HG02759 (cell line): Measurements from ENCODE around the gene TPM4.
"Not testable (repeated sequence)": the region's sequence is repeated elsewhere in the genome, so short reads cannot be mapped to it uniquely, and the experiment has no call there.

ENCODE experiments used
- ATAC-seq: cut with Tn5 transposase; IDR thresholded peaks from one replicate; pipeline ENCODE4 v1.9.1; 2021; ENCODE audit warnings: mild to moderate bottlenecking, moderate library complexity; ENCODE audit not compliant: unreplicated experiment

The TPM4 gene

DNA sequence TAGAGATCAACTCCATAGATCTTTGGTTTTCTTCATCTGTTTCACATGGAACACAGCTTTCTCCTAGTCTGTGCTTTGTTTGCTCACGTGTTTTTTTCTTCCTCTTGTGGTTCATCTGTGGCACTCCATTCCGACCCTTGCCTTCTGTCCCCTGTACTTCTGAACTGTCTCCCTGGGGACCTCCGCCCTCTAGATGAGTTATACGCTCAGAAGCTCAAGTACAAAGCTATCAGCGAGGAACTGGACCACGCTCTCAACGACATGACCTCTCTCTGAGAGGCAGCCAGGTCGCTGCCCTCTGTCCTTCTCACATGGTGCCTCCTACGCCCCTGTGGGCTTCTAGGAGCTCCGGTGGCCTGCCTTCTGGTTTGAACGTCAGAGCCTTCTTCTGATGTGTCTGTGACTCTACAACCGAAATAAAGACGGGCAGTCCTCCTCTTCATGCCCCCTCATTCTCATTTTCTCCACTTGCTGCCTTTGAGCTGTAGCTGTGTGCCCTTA is 18.8 kb downstream of the TPM4 start:
- ATAC-seq = no peak

DNA sequence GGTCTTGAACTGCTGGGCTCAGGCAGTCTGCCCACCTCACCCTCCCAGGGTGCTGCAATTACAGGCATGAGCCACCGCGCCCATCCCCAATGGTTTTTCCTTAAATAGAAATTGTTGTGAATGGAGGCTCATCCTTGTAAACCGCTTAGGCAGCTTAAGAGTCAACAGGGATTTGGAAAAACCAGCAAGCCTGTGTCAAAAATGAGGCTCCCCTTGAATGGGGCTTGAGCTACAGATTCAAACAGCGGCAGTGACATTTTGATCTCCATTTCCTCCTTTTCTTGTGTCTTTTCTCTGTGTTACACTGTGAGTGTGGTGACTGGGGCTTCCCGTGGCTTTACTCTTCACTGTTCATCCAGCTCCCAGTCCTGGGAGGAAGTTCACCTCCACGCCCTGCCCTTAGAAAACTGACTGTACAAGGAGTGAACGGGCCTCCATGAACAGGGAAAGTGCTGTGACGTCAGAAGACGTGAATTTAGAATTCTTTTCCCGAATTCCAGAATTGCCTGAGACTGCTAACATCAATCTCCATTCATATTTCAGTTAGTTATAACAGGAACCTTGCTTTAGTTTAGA is 20.1 kb downstream of the TPM4 start:
- ATAC-seq = no peak

DNA sequence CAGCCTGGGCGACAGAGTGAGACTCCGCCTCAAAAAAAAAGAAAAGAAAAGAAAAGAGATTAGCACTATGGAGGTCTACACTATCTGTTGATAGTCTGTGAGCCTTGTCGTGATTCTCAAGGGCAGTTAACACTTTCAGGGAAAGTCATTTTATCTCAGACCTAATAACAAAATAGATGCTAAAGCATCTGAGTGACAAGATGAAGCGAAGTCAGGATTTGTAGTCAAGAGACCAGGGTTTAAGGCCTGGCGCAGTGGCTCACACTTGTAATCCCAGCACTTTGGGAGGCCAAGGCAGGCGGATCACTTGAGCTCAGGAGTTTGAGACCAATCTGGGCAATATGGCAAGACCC is 22.1 kb downstream of the TPM4 start:
- no peak for ATAC-seq

DNA sequence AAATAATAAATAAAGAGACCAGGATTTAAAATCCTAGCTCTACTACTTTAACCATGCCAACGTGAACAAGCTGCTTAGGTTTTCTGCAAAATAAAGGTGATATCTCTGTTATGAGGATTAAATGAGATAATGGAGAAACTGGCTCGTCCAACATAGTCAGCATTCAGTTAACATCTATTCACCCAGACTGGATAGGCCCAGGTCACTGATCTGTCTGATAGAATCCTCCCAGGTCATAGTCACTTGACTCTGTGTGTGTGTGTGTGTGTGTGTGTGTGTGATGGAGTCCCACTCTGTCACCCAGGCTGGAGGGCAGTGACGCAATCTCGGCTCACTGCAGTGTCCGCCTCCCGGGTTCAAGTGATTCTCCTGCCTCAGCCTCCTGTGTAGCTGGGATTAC is 22.5 kb downstream of the TPM4 start:
- no peak for ATAC-seq

DNA sequence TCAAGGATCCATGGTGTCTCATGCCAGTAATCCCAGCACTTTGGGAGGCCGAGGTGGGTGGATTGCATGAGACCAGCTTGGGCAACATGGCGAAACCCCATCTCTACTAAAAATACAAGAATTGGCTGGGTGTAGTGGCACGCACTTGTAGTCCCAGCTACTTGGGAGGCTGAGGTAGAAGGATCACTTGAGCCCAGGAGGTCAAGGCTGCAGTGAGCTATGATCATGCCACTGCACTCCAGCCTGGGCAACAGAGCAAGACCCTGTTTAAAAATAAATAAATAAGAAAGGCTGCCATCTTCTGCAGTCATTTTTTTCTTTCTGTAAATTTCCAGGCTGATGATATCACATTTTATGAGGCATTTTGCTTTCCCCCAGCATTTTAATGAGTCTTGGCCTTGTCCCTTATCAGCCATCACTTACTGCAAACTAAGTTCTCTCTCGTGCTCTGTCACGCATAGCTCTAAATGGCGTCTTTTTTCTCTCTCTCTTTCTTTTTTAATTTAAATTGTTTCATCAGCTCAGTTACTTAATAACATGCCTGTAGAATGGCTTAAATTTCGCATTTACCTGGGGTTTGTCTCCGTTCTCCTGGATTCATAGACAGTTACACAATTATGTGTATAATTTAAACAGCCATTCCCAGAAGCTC is 23.1 kb downstream of the TPM4 start:
- not testable (repeated sequence) for ATAC-seq

DNA sequence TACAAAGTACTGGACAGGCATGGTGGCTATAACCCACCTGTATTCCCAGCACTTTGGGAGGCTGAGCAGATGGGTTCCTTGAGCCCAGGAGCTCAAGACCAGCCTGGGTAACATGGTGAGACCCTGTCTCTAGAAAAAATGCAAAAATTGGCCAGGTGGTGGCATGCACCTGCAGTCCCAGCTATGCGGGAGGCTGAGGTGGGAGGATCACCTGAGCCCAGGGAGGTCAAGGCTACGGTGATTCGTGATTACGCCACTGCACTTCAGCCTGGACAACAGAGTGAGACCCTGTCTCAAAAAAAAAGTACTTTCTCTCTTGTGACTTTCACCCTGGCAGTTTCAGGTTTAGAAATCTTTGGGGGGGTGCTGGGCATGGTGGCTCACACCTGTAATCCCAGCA is 24.2 kb downstream of the TPM4 start:
- no peak for ATAC-seq

DNA sequence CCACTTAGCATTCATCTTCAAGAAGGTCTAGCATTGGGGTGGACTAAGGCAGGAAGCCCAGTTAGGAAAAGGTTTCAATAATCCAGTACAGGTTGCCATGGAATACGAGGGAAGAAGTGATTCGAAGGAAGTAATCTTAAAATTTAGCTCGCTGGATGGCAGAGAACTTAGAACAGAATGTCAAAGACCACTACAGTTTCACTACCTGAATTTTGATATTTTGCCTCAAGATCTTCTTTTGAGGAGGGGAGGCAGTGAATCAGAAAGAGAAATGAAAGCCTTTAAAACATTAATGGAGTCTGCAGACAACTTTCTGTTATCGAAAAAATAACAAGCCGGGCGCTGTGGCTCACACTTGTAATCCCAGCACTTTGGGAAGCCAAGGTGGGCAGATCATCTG is 28.4 kb downstream of the TPM4 start:
- ATAC-seq = no peak

DNA sequence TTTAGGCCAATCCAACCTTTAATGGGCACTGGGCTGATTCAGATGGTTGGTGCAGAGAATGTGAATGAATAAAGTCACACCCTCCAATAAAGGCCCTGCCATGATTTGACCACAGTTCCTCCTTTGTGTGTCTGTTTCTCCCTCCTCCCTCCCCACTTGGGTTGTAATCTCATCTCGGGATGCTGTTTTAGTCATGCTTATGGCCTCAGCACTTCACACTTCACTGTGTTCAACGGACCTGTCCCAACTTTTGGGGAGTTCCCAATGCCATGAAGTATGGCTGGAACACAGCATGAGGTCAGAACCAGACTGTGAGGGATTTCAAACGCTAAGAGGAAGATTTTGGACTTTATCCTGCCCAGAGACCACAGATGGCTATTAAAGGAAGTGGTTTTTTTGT is 29.8 kb downstream of the TPM4 start:
- ATAC-seq = no peak

DNA sequence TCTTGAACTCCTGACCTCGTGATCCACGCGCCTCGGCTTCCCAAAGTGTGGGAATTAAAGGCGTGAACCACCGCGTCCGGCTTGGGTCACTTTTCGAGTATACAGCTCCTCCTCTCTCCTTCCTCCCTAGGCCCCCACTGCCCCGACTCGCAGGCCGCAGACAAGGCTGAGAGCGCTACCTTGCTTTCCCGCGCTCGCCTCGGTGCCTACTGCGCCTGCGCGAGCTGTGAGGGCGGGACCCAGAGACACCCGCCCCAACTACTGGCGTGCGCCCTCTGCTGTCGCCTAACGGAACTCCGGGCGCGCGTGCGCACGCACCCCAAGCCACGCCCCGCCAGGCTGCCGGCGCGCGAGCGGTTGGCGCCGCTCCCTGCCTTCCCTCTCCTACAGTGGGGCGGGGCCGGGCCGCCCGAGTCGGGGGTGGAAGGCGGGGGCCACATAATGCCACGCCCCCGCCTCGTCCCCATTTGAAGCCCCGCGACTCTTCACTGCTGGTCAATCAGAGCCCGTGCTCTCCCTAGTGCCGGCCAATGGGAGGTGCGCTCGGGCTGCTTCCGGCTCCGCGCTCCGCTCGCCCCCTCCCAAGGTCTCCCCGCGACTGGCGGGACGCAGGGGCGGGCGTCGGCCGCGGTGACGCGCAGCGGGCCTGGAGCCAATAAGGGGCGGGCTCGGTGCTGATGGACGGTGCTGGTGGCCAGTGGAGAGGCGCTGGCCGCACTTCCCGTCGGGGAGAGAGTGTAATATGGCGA is 35.0 kb downstream of the TPM4 start, which contains the start of gene RAB8A:
Gene RAB8A, plus strand, starts transcription at position 730 of the 749 bp plus-strand sequence. Its CDS starts 13 bp downstream, at position 743.
- peak; percentile 92 for ATAC-seq

DNA sequence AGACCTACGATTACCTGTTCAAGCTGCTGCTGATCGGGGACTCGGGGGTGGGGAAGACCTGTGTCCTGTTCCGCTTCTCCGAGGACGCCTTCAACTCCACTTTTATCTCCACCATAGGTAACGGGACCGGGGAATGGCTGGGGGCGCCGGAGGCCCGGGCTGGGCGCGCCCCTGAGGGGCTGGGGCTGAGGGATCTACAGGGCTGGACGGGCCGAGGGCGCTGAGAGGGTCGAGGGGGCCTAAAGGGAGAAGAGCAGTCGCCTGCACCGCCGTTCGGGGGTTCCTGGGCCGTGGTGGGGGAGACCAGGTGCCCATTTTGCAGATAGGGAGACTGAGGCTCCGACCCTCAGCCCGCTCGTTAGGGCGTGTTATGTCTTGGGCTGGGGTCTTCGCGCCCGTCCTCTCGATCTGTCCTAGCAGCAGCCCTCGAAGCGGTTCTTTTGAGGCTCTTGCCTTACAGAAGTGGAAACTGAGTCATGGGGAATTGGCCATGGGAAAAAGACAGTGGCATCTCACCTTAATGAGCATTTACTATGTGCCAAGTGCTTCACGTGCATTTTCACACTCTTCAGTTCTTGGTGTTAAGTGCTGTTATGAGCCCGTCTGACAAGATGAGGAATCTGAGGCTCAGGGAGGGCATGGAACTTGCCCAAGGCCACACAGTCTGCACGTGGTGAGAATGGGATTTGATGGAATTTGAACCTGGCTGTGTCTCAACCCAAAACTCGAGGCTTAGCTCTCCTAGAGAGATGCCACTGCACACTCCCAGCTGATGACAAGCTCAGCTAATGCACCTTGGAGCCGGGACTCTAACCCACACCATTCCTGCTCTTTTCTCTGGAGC is 35.8 kb downstream of the TPM4 start:
- ATAC-seq = no peak

DNA sequence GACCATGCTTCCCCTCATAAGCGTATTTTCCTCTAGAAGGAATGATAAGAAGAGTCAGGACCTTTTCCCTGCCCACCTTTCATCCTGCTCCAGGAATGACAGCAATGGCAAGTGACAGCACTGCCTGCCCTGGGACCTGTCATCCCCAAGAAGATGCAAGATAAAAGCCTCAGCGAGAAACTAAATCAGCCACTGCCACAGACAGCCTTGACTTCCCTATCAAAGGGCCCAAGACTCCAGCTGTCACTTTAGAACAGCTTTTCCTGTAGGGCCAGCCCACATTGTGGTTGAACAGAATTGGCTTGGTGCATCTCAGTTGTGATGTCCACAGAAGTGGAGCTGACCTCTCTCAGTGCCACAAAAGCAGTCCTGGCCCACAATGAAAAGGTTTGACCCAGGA is 36.5 kb downstream of the TPM4 start:
- no peak for ATAC-seq

DNA sequence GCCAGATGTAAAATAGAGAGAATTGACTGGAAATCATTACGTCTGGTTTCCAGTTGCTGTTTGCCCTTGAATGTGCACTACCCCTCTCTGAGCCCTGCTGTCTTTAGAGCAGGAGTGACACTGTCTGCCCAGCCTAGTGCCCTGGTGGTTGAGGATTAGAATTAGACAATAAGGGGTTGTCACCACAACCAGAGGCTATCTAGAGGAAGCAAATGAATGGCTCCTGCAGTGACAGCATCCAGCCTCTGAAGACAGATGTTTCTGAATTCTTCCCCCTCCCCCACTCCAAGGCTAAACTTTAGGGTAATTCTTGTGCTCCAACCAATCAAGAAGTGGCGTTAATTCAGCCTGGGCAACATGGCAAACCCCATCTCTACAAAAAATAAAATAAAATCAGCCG is 37.4 kb downstream of the TPM4 start:
- ATAC-seq = no peak

DNA sequence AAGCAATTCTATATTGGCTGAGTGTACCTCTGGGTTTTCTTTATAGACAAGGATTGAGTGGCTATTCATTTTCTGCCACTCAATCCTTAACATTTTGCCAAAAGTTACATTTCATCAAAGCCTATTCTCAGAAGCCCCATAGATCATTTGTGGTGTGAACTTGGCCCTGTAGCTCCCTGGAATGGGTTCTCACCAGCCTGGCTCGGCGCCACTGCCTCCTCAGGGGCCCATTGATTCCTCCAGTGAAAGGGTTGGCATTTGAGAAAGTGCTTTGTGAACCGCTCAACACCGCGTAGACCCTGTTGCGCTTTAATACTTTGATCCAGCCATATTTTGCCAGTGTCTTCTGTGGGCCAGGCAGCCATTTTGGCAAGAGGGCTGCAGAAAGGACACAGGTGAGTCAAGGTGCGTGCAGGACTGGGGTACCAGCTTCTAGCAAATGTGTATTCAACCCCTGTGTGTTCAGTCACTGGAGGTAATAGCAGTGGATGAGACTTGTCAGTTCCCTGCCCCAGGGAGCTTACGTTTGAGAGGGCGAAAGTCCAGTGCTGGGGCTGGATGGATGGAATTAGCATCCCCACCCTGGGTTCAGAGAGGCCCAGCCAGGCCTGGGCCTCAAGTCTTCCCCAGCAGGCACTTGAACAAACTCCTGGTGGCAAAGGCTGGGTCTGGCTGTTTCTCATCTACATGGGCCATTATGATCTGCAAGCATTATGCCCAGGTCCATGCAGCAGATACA is 39.2 kb downstream of the TPM4 start:
- ATAC-seq = no peak

DNA sequence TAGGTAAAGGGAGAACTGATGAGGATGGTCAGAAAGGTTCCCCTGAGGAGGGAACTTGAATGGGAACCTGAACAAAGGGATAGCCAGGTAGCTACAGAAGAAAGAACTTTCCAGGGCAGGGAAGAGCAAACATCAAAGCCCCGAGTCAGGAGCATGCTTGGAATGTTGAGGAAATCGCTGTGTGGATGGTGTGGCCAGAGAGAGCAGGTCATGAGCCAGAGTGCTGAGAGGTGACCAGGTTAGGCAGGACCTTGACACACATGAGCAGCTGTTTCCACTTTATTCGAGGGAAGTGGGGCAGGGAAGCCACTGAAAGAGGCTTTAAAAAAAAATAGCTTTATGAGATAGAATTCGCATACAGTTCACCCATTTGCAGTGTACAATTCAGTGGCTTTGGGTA is 39.8 kb downstream of the TPM4 start:
- ATAC-seq = no peak

DNA sequence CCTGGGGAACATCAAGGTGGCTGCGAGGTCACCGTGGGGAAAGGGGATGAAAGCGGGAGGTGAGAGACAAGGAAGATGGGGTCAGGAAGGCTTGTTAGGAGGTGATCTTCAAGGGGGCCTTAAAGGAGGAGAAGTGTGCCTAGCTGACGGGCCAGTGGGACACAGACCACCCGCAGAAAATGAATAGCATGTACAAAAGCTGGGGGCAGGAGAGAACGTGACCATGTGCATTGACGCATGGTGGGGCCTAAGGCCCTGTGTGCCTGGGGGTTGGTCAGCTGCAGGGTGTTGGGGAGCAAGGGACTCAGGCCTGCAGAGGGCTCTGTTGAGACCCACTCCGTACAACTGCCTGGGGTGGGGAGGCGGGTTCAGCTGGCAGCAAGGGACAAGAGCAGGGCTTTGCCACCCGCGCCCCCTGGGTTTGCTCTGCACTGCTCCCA is 41.3 kb downstream of the TPM4 start:
- no peak for ATAC-seq

DNA sequence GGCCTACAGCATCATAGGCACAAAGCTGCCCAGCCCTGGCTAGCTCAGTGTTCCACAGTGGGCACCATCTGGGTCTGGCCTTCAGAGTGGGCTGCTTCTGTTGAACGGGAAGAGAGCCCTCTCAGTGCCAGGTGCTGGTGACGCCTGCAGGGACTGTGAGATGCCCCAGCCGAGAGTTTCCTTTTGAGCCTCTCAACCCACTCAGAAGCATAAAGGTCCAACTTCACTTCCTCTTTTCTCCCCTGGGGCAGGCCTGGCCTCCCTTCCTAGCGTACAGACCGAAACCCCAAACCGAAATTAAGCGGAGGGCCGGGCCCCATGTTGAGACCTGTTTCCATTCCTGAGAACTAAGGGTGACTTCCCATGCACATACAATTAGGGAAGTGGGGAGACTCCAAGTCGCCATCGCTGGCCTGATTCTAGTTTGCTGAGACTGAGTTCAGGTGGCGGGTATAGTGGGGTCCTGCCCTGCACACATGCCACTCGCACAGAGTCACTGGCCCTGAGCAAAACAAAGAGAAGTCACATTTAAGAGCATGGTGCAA is 42.3 kb downstream of the TPM4 start:
- peak; percentile 78 for ATAC-seq

DNA sequence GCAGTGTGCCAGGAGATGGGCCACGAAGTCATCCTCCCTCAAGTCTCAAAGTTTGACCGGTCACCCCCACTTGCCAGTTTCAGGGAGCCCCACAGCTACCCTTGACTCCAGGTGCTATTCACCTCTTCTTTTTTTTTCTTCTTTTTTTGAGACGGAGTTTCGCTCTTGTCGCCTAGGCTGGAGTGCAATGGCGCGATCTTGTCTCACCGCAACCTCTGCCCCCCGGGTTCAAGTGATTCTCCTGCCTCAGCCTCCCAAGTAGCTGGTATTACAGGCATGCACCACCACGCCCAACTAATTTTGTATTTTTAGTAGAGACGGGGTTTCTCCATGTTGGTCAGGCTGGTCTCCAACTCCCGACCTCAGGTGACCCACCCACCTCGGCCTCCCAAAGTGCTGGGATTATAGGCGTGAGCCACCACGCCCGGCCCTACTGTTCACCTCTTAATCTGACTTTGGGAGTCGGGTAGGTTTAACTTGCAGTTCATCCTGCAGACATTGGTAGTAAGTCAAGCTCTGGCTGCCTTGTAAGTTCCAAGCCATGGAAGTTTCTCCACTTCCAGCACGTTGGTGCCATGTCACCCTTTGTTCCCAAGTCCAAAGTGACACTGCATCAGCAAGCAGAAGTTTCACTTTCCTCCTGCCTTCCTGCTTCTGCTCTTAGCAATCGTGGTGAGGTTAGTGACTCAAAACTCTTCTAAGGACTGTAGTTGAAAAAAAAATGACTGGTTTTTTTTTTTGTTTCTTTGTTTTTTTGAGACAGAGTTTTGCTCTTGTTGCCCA is 43.0 kb downstream of the TPM4 start:
- ATAC-seq = peak; percentile 2

DNA sequence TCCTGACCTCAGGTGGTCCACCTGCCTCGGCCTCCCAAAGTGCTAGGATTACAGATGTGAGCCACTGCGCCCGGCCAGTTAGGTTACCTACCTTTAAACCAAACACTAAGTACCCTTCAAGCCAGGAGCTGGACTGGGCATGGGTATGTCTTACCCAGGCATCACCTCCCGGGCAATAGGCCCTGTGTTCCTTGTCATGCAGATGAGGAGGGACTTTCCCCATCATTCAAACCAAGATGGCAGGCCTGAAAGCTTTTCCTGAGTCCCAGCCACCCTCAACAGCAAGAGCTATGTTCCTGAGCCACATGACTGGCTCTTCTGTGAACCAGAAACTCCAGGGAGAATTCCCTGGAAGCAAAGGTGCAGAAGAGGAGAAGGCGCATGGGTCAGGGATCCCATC is 44.8 kb downstream of the TPM4 start:
- ATAC-seq = no peak

DNA sequence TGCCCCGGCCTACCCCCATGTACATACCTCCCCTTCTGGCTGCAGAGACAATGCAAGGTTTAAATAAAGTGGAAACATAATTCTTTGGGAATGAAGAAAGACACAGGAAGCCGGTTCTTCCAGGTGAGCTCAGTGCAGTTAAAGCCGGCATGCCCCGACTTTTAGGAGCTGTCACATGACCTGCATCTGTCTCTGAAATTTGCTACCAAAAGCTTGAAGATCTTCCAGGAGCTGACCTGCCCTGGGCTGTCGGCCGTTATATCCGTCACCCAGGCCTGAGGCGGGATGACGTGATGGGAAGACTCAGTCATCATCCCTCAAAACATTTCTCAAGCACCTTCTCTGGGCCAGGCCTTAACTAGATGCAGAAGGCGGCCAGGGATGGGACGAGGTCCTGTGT is 45.7 kb downstream of the TPM4 start:
- ATAC-seq = no peak
